ENCODE data around the gene IDUA.
"Not testable (repeated sequence)": the region's sequence is repeated elsewhere in the genome, so short reads cannot be mapped to it uniquely, and the experiment has no call there.

IDUA gene

GRCh38 chr4:967113-968104, 19.4 kb upstream of the IDUA start:
- DNase-seq (ENCODE audit: low spot score): no peak

GRCh38 chr4:968221-968620, 18.6 kb upstream of the IDUA start:
- DNase-seq (ENCODE audit: low spot score): no peak

DNA sequence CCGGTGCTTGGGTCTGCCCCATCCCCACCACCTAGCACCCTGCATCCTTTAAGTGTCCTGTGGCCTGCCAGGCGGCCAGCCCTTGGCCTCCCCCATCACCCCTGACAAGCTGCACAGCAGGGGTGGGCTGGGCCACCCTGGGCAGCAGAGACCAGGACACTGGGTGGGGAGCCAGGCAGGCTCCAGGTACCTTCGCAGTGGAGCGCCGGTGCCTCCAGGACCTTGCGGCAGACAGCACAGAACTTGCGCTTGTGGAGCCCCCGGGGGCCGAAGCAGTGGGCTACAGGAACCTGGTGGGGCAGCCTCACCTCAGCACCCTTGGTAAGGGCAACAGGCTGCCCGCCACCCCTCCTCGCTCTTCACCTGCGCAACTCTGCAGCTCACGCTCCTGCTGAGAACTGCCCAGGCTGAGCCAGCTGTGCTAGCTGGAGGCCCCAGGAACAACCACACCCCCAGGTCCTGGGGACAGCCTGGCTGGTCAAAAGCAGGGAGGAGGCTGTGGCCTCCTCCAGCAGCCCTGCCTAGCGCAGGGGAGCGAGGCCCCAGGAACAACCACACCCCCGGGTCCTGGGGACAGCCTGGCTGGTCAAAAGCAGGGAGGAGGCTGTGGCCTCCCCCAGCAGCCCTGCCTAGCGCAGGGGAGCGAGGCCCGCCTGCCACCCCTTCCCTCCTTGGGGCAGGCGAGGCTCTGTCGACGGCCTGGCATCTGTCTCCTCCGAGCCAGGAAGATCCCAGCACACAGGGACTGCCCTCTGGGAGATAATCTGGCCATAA, 18.0 kb upstream of the IDUA start:
- no peak for DNase-seq (ENCODE audit: low spot score)

- DNase-seq (ENCODE audit: low spot score): no peak
Measured at GRCh38 chr4:970046-970745, 16.6 kb upstream of the IDUA start.

DNA sequence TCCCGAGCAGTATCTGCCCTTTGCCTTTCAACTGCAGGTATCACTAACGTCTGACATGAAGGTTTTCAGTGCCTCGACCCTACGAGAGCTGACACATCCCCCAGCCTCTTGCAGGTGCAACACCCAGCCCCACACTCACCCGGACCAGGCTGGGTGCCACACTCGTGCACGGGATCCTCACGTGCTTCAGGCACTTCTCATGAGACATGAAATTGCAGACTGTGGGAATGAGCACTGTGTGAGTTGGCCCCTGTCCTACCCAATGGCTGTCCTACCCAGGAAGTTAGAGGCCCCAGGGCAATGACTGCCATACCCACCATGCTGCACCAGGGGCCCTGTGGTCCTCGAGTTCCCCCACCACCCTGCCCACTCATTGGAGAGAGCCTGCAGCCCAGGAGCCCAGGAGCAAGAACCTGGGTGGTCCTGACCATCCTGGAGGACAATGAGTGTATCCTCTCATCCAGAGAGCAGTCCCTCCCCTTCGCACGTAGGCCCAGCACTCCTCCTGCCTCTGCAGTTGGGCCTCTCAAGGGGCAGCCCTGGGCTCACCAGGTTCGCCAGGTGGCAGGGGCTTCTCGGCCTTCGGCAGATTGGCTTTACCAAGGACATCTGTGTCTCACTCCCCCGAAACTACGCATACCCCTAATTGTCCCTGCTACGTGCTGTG, 15.9 kb upstream of the IDUA start:
- DNase-seq (ENCODE audit: low spot score): no peak

- DNase-seq (ENCODE audit: low spot score): no peak
Measured at GRCh38 chr4:971666-972500, 15.0 kb upstream of the IDUA start.

DNA sequence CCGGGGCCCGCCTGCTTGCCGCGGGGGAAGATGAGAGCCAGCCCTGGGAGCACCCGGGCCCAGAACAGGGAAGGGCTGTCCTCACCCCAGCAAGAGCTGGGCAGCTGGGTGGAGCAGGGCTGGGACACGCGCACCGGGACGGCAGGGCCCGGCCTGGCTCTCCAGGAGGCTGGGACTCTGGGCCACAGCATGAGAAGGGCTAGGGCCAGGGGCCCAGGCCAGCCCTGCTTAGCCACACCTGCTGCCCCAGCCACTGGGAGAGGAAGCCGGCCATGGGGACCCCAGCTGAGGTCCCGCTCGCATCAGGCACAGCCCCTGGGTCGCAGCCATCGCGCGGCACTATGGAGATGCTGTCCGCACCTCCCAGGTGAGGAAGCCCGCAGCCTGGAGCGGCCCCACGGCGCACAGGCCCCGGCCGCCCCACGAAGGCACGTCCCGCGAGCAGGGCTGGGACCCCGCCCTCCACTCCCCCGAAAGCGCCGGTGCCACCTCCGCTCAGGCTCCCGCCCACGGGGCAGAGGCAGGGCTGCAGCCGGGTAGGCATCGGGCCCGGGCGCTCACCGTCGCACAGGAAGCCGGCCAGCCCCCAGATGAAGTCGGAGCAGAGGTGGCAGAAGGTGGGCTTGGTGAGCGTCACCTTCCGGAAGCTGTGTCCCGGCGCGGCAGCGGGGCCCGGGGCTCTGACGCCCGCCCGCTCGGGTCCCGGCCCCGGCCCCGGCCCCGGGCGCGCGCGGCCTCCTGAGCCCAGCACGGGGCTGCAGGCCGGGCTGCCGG, 14.0 kb upstream of the IDUA start:
- peak; percentile 43 for DNase-seq (ENCODE audit: low spot score)

DNA sequence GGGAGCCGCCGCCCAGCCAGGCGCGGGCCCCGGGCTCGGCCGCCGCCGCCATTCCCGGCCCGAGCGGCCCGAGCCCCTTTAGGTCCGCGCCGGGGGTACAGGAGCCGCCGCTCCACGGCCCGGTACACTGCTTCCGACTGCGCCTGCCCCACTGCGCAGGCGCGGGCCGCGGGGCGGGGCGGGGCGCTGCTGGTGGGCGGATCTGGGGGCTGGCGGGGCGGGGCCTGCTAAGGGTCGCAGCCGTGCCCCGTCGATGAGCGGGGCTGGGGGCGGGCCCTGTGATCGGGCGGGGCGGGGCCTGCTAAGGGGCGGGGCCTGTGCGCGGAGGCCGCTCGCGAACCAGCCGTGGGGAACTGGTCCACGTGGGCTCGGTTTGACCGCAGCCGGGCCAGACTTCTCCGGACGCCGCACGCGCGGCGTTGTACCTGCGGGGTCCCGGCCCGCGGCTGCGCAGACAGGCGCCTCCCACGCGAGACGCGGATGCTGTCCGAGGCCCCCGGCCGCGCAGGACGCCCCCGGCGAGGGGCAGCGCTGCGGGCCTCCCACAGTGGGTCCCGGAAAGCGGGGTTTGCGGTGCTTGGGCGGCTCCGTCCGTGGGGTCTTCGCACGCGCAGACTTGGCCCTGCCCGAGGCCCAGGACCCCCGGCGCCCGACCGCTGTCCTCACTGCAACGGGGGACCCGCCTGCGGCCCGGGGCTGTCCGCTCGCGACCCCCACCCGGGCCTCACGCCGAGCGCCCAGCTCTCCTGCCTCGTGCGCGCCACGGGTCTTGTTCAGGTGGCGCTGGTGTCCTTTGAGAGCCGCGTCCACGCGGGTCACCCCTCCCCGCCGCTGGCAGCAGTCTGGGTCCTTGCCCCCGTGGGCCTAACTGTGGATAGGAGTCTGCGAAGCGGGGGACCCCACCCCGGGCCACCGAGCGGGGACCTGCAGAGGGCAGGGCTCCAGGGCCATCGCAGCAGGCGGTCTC, 13.1 kb upstream of the IDUA start, which contains the start of gene DGKQ:
Gene DGKQ, minus strand, starts transcription at position 139 of the 967 bp plus-strand sequence. Its CDS starts 87 bp downstream, at position 52.
- DNase-seq (ENCODE audit: low spot score): peak; percentile 89

DNA sequence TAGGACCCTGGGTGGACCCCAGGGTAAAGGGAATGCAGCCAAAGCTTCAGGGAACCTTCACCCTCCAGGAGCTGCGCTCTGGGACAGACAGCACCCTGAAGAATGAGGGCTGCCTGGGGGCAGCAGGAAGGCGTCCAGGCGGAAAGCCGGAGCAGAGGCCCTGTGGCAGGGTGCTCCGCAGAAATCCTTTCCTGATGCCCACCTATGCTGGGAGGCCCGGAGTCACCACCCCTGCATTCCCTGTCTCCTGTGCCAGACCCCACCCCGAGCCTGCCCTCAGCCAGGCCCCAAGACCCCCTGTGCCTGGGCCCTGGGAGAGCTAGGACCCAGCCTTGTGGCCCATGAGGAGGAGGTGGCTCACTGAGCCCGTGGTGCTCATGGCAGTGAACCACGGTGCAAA, 12.2 kb upstream of the IDUA start:
- no peak for DNase-seq (ENCODE audit: low spot score)

DNA sequence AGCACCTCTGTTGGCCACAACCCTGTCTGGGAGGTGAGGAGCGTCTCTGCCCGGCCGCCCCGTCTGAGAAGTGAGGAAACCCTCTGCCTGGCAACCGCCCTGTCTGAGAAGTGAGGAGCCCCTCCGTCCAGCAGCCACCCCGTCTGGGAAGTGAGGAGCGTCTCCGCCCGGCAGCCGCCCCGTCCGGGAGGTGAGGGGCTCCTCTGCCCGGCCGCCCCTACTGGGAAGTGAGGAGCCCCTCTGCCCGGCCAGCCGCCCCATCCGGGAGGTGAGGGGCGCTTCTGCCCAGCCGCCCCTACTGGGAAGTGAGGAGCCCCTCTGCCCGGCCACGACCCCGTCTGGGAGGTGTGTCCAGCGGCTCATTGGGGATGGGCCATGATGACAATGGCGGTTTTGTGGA, 10.8 kb upstream of the IDUA start:
- not testable (repeated sequence) for DNase-seq (ENCODE audit: low spot score)

DNA sequence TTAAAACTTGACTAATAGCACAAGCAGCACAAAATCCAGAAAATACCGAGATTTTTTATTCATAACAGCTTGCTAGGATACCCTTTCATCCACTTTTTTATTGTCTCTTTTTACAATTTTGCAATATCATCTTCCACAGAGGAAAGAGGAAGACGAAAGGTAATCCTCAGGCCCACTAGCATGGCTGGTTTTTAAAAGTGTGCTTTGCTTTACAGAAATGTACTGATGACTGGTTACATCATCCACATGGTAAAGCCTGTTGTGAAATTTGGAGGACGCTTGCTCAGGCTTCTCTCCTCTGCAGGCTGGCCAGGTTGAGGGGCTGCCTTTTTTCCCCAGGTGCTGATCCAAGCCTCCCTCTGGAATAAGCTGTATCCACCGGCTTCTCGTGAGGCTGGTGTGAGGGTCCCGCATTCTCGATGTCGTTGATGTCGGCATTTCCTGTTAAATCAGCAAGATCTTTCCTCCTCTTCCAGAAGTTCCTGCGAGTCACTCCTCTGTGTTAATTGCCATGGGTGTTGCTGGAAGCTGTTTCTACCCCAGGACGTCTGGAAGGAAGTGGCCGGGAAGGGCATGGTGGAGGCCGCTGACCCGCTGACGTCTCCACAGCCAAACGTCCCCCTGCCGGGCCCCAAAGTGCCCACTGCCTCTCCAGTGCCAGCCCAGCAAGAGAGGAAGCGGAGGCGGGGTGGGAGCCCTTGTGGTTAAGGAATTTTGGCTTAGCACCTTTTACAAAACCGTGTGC, 7.7 kb upstream of the IDUA start:
- no peak for DNase-seq (ENCODE audit: low spot score)

GRCh38 chr4:982291-982690, 4.6 kb upstream of the IDUA start:
- DNase-seq (ENCODE audit: low spot score): no peak

DNA sequence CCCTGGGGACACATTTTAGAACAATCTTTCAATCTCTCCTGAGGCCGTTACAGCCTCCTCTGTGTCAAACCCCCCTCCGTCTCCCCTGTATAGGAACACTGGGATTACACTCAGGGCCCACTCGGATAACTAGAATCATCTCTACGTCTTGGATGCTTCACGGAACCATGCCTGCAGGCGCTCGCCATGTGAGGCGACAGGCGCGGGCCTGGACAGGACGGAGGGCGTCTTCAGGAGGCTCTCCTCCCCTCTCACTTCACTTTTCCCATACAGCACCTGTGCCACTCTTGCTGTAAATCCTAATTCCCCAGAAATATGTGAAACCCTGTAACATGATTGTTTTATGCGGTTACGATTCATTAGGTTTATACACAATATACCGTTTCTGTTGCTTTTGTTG, 4.0 kb upstream of the IDUA start:
- DNase-seq (ENCODE audit: low spot score): no peak

DNA sequence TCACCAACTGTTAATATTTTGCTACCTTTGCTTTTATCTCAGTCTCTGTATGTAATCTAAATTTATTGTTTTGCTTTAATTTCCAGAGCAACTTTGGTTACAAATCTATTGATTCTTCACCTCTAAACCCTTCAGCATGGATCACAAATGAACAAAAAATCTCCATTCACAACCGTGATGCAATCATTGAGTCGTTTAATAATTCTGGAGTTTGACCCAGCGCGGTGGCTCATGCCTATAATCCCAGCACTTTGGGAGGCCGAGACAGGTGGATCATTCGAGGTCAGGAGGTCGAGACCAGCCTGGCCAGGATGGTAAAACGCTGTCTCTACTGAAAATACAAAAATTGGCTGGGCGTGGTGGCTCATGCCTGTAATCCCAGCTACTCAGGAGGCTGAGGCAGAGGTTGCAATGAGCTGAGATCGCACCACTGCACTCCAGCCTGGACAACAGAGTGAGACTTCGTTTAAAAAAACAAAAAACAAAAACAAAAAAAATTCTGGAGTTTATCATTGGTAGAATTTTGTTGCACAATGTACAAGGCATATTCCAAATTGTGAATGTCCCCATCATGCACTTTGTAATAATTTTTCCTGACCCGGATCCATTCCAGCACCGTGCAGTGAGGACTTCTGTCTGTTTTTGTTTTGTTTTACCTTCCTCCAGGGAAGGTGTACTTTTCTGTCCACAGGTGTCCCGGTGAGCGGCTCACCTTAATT, 2.3 kb upstream of the IDUA start:
- no peak for DNase-seq (ENCODE audit: low spot score)

- peak; percentile 67 for DNase-seq (ENCODE audit: low spot score)
Measured at GRCh38 chr4:985123-985830, 1.6 kb upstream of the IDUA start.

GRCh38 chr4:986428-986878, 391 bp upstream of the IDUA start:
- DNase-seq (ENCODE audit: low spot score): no peak
